CD8-positive, alpha-beta memory T cell (primary cell): Measurements from ENCODE around the gene AMPD2. TPM values are rescaled to one million over a fixed set of nuclear protein-coding genes. Genes with fewer than 3 reads are reported as not detected.
"Not testable (repeated sequence)": the region's sequence is repeated elsewhere in the genome, so short reads cannot be mapped to it uniquely, and the experiment has no call there.

Experiments
- CTCF ChIA-PET: fragments of 350-600 bp; sonication (Branson Sonifier 250); formaldehyde crosslinking; loops from one replicate; lab custom pipeline; 2021; ENCODE audit warnings: antibody characterized with exemption; lab: Charles Lee
- POLR2A ChIA-PET: fragments of 350-600 bp; sonication (Branson Sonifier 250); formaldehyde crosslinking; loops from one replicate; lab custom pipeline; 2021; ENCODE audit warnings: antibody characterized with exemption; lab: Charles Lee
- DNase-seq, 5 donors: peaks; one replicate each; pipeline versions ENCODE4 v3.0.0 to v3.0.0-alpha.2; 2020 to 2022; ENCODE audit warnings: mixed read lengths in 1 of 5
- H3K27ac ChIP-seq: one replicate; pipeline ENCODE4 v1.7.0; 2013; ENCODE audit warnings: low read depth, mild to moderate bottlenecking, low read length, moderate library complexity
- H3K27me3 ChIP-seq: 2 replicates; pipeline ENCODE4 v1.7.0; 2013; ENCODE audit warnings: low read length, mild to moderate bottlenecking; ENCODE audit not compliant: insufficient read depth, poor library complexity, severe bottlenecking
- H3K36me3 ChIP-seq: 2 replicates; pipeline ENCODE4 v1.7.0; 2013; ENCODE audit warnings: mild to moderate bottlenecking, low read length, moderate library complexity; ENCODE audit not compliant: insufficient read depth
- H3K4me1 ChIP-seq: 2 replicates; pipeline ENCODE4 v1.7.0; 2013; ENCODE audit warnings: mild to moderate bottlenecking, low read length, moderate library complexity; ENCODE audit not compliant: insufficient read depth
- H3K4me3 ChIP-seq: 2 replicates; pipeline ENCODE4 v1.7.0; 2013; ENCODE audit warnings: mild to moderate bottlenecking, low read length
- H3K9me3 ChIP-seq: 2 replicates; pipeline ENCODE4 v1.7.0; 2013; ENCODE audit warnings: mild to moderate bottlenecking, low read length
- H3K27ac Mint-ChIP-seq, 8 donors: one replicate each; pipeline ENCODE4 v1.8.0; 2020 to 2021; ENCODE audit warnings: mixed read lengths in 8 of 8, mild to moderate bottlenecking in 6 of 8, inconsistent platforms in 3 of 8, moderate library complexity in 3 of 8
- H3K27me3 Mint-ChIP-seq, 2 donors: one replicate each; pipeline ENCODE4 v1.8.0; 2020 to 2021; ENCODE audit warnings: mixed read lengths in 2 of 2, mild to moderate bottlenecking in 1 of 2, moderate library complexity in 1 of 2
- H3K36me3 Mint-ChIP-seq, 3 donors: one replicate each; pipeline ENCODE4 v1.8.0; 2020 to 2021; ENCODE audit warnings: mixed read lengths in 3 of 3, inconsistent platforms in 1 of 3, mild to moderate bottlenecking in 1 of 3
- H3K4me1 Mint-ChIP-seq, 3 donors: one replicate each; pipeline ENCODE4 v1.8.0; 2020 to 2021; ENCODE audit warnings: mixed read lengths in 3 of 3, inconsistent platforms in 1 of 3, mild to moderate bottlenecking in 1 of 3
- H3K4me3 Mint-ChIP-seq, 7 donors: one replicate each; pipeline ENCODE4 v1.8.0; 2020 to 2021; ENCODE audit warnings: mixed read lengths in 7 of 7, mild to moderate bottlenecking in 6 of 7, moderate library complexity in 4 of 7, inconsistent platforms in 2 of 7
- H3K9me3 Mint-ChIP-seq, 5 donors: one replicate each; pipeline ENCODE4 v1.8.0; 2020 to 2022; ENCODE audit warnings: mixed read lengths in 5 of 5, mild to moderate bottlenecking in 3 of 5, moderate library complexity in 2 of 5, inconsistent platforms in 1 of 5
- polyA plus RNA-seq: library from polyadenylated mRNA; unstranded; fragments of 300-500 nt; fragmentation: Illumina TruSeq; gene quantifications from one replicate; pipeline ENCODE4 v1.2.3, GENCODE V29; 2021
- total RNA-seq, 2 experiments: library from RNA; stranded (reverse); gene quantifications; one replicate each; pipeline ENCODE4 v1.2.3, GENCODE V29; 2021

Gene AMPD2
- total and polyA plus RNA-seq, 3 experiments from 2014 or later, result 36.0 to 91.1 (median 69.1) TPM

DNA sequence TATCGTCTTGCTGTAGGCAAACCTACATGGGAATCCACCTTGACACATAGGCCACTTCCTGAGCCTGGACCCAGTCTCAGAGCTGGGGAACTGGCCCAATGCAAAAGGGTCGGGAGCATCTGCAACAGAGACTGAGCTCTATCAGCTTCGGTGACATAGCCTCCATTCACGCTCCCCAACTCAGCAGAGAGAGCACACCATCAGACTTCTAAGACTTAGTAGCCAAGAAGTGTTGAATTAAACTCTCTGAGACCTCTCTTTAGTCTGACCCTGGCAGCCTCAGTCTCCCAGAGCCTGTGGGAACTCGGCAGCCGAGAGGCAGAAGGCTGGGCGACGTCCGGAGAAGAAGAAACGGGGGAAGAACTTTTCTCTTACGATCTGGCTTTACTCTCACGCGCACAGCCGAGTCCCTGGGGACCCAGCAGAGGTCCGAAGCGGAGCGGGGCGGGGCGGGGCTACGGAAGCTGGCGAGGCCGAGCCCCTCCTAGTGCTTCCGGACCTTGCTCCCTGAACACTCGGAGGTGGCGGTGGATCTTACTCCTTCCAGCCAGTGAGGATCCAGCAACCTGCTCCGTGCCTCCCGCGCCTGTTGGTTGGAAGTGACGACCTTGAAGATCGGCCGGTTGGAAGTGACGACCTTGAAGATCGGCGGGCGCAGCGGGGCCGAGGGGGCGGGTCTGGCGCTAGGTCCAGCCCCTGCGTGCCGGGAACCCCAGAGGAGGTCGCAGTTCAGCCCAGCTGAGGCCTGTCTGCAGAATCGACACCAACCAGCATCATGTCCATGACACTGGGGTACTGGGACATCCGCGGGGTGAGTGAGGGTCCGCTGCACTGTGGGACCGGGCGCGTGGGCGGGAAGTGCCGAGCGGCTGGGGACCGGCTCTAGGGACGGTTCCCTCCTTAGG lies 36.2 kb downstream of the AMPD2 start, which contains the start of gene GSTM4:
GSTM4 (plus strand) TSS at position 485 of the 905 bp plus-strand sequence; CDS start at position 776, 291 bp downstream.
- ChIA-PET CTCF (interaction anchor here (1.2 to 2.5 kb wide), 3 partner anchors 15 to 329 kb away, joined by 3 to 19 read pairs (median 3); partner anchors contain the start of gene AHCYL1), POLR2A (no interaction called here)
- H3K4me3 Mint-ChIP-seq, result peak within 1 kb of the TSS; percentile 87 to 97 (median 93)
- peak within 1 kb of the TSS; percentile 38 to 94 (median 90) for H3K27ac Mint-ChIP-seq
- H3K27me3 Mint-ChIP-seq, result peaks cover 9 to 20% of the 10 kb centered on the region in 2 donors
- peaks cover 12 to 18% (median 14%) of the 10 kb centered on the region in 3 donors for H3K4me1 Mint-ChIP-seq
- no peaks in the 10 kb centered on the region for H3K27me3 ChIP-seq
- H3K9me3 ChIP-seq, result no peaks in the 10 kb centered on the region
- H3K9me3 Mint-ChIP-seq, result no peaks in the 10 kb centered on the region
- H3K36me3 ChIP-seq, result no peaks in the 10 kb centered on the region
- peaks cover 8% of the 10 kb centered on the region for H3K4me1 ChIP-seq
- H3K27ac ChIP-seq, result peak within 1 kb of the TSS; percentile 61
- peaks cover 0 to 4% (median 0%) of the 10 kb centered on the region in 3 donors for H3K36me3 Mint-ChIP-seq
- peak; percentile 36 to 65 (median 48) for DNase-seq
- peak within 1 kb of the TSS; percentile 72 for H3K4me3 ChIP-seq

DNA sequence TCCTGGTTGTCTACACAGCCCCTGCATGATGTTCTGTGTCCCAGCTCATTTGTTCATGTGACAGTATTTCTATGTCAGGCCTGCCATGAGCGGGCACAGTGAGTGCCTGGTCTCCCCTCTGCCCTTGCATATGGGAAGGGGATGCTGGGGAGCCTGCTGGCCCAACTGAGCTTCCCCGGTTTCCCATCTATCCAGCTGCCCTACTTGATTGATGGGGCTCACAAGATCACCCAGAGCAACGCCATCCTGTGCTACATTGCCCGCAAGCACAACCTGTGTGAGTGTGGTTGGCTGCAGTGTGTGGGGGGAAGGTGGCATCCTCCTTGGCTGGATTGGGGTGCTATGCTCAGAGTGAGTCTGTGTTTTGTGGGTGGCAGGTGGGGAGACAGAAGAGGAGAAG lies 37.8 kb downstream of the AMPD2 start:
- peaks cover 7 to 13% of the 10 kb centered on the region in 2 donors for H3K27me3 Mint-ChIP-seq
- H3K4me1 Mint-ChIP-seq, result peaks cover 12 to 18% (median 14%) of the 10 kb centered on the region in 3 donors
- H3K9me3 Mint-ChIP-seq, result no peaks in the 10 kb centered on the region
- H3K4me3 ChIP-seq, result no peak overlapping the region
- H3K36me3 Mint-ChIP-seq, result peaks cover 0 to 4% (median 0%) of the 10 kb centered on the region in 3 donors
- H3K27ac Mint-ChIP-seq, result no peak overlapping the region
- no peaks in the 10 kb centered on the region for H3K27me3 ChIP-seq
- CTCF ChIA-PET, result interaction anchor here (0.9 to 2.5 kb wide), 2 partner anchors 17 to 47 kb away, joined by 3 to 19 read pairs; no protein-coding TSS in a partner anchor
- no peaks in the 10 kb centered on the region for H3K9me3 ChIP-seq
- H3K4me1 ChIP-seq, result peaks cover 8% of the 10 kb centered on the region
- H3K36me3 ChIP-seq, result no peaks in the 10 kb centered on the region
- no peak for DNase-seq
- no peak overlapping the region for H3K27ac ChIP-seq
- H3K4me3 Mint-ChIP-seq, result peak overlapping the region; percentile 4 to 97 (median 72)
- POLR2A ChIA-PET, result no interaction called here

- no peak overlapping the region for H3K4me3 ChIP-seq
- H3K27ac Mint-ChIP-seq, result no peak overlapping the region
- H3K36me3 Mint-ChIP-seq, result peaks cover 0 to 4% (median 0%) of the 10 kb centered on the region in 3 donors
- H3K4me1 ChIP-seq, result peaks cover 8% of the 10 kb centered on the region
- ChIA-PET POLR2A (no interaction called here), CTCF (interaction anchor here (0.9 to 1.3 kb wide), 2 partner anchors 18 to 47 kb away, joined by 3 to 7 read pairs; no protein-coding TSS in a partner anchor)
- H3K27me3 ChIP-seq, result no peaks in the 10 kb centered on the region
- peaks cover 12 to 18% (median 14%) of the 10 kb centered on the region in 3 donors for H3K4me1 Mint-ChIP-seq
- H3K9me3 ChIP-seq, result no peaks in the 10 kb centered on the region
- no peak for DNase-seq
- H3K9me3 Mint-ChIP-seq, result no peaks in the 10 kb centered on the region
- no peaks in the 10 kb centered on the region for H3K36me3 ChIP-seq
- peak overlapping the region in 6 of 7 donors; percentile 4 to 78 (median 41) for H3K4me3 Mint-ChIP-seq
- peaks cover 7 to 10% of the 10 kb centered on the region in 2 donors for H3K27me3 Mint-ChIP-seq
- H3K27ac ChIP-seq, result no peak overlapping the region
These were observed 38.3 kb downstream of the AMPD2 start for GRCh38 chr1:109657970-109658369.

DNA sequence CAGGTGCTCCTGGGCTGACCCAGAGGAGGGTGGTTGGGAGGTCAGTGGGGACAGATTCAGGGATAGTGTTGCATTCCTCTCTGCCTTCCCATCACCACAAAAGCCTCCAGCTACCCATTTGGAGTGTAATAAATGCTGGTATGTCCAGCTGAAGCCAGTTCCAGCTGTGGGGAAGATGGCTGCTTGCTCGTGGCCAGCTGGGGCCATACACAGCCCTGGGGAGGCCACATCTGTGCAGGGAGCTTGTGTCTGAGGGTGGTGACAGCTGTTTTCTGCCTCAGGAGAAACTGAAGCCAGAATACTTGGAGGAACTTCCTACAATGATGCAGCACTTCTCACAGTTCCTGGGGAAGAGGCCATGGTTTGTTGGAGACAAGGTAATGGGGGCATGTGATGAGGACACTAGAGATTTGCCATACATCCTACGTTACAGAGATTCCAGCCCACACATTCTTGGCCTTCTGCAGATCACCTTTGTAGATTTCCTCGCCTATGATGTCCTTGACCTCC lies 39.0 kb downstream of the AMPD2 start:
- peaks cover 0 to 4% (median 0%) of the 10 kb centered on the region in 3 donors for H3K36me3 Mint-ChIP-seq
- Histone ChIP-seq H3K36me3 (no peaks in the 10 kb centered on the region), H3K4me3 (no peak overlapping the region), H3K27ac (no peak overlapping the region), H3K27me3 (no peaks in the 10 kb centered on the region), H3K4me1 (peaks cover 8% of the 10 kb centered on the region), H3K9me3 (no peaks in the 10 kb centered on the region)
- H3K4me1 Mint-ChIP-seq, result peaks cover 12 to 18% (median 14%) of the 10 kb centered on the region in 3 donors
- peak overlapping the region in 2 of 7 donors; percentile 8 to 78 for H3K4me3 Mint-ChIP-seq
- H3K27me3 Mint-ChIP-seq, result peaks cover 3 to 4% of the 10 kb centered on the region in 2 donors
- ChIA-PET CTCF (interaction anchor here (0.9 to 1.3 kb wide), 3 partner anchors 18 to 326 kb away, joined by 3 to 7 read pairs (median 3); partner anchors contain the start of gene AHCYL1), POLR2A (no interaction called here)
- H3K27ac Mint-ChIP-seq, result peak overlapping the region in 1 of 8 donors; percentile 23
- DNase-seq, result no peak
- H3K9me3 Mint-ChIP-seq, result no peaks in the 10 kb centered on the region

GRCh38 chr1:109659145-109659544 lies 39.5 kb downstream of the AMPD2 start:
- Mint-ChIP-seq H3K27me3 (peaks cover 2 to 3% of the 10 kb centered on the region in 2 donors), H3K27ac (peak overlapping the region in 1 of 8 donors; percentile 27), H3K36me3 (peaks cover 0 to 4% (median 0%) of the 10 kb centered on the region in 3 donors), H3K4me1 (peaks cover 12 to 18% (median 14%) of the 10 kb centered on the region in 3 donors), H3K9me3 (no peaks in the 10 kb centered on the region), H3K4me3 (peak overlapping the region in 1 of 7 donors; percentile 78)
- no peaks in the 10 kb centered on the region for H3K9me3 ChIP-seq
- peaks cover 8% of the 10 kb centered on the region for H3K4me1 ChIP-seq
- DNase-seq, result no peak
- POLR2A ChIA-PET, result no interaction called here
- no peak overlapping the region for H3K4me3 ChIP-seq
- CTCF ChIA-PET, result interaction anchor here (1.2 to 1.3 kb wide), 2 partner anchors 19 to 325 kb away, joined by 3 to 7 read pairs; partner anchors contain the start of gene AHCYL1
- no peaks in the 10 kb centered on the region for H3K36me3 ChIP-seq
- no peak overlapping the region for H3K27ac ChIP-seq
- no peaks in the 10 kb centered on the region for H3K27me3 ChIP-seq

GRCh38 chr1:109659997-109660690 lies 40.5 kb downstream of the AMPD2 start:
- H3K4me1 ChIP-seq, result peaks cover 6% of the 10 kb centered on the region
- no peaks in the 10 kb centered on the region for H3K27me3 ChIP-seq
- CTCF ChIA-PET, result interaction anchor here (1.2 to 1.3 kb wide), 2 partner anchors 20 to 324 kb away, joined by 3 read pairs; partner anchors contain the start of gene AHCYL1
- H3K4me3 ChIP-seq, result no peak overlapping the region
- POLR2A ChIA-PET, result no interaction called here
- Mint-ChIP-seq H3K9me3 (no peaks in the 10 kb centered on the region), H3K36me3 (peaks cover 0 to 4% (median 0%) of the 10 kb centered on the region in 3 donors), H3K4me1 (peaks cover 8 to 14% (median 11%) of the 10 kb centered on the region in 3 donors), H3K27me3 (peaks cover 0 to 3% of the 10 kb centered on the region in 2 donors), H3K27ac (peak overlapping the region in 2 of 8 donors; percentile 3 to 66), H3K4me3 (peak overlapping the region in 1 of 7 donors; percentile 37)
- no peak for DNase-seq
- no peaks in the 10 kb centered on the region for H3K9me3 ChIP-seq
- H3K36me3 ChIP-seq, result no peaks in the 10 kb centered on the region
- H3K27ac ChIP-seq, result no peak overlapping the region

DNA sequence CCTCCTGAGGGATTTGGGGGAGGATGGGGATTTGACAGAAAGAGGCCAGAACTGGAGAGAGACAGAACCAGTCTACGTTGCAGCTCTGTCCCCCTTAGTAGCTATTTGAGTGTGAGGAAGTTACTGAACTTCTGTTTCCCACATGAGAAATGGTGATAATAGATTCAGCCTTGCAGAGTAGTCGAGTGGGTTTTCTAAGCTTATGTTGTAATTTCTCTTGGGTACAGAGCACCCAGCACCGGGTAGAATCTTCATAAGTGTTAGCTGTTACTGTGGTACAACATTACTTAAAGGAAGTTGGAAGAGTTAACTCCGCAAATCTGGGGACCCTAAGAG lies 41.0 kb downstream of the AMPD2 start:
- H3K4me3 ChIP-seq, DNase-seq, H3K9me3 Mint-ChIP-seq, H3K27ac Mint-ChIP-seq, H3K4me1 ChIP-seq, POLR2A ChIA-PET, H3K27me3 ChIP-seq, H3K27ac ChIP-seq, H3K36me3 Mint-ChIP-seq, H3K36me3 ChIP-seq, H3K9me3 ChIP-seq, H3K27me3 Mint-ChIP-seq: not testable (repeated sequence)
- peak overlapping the region in 1 of 7 donors; percentile 37 for H3K4me3 Mint-ChIP-seq
- CTCF ChIA-PET, result interaction anchor here (1.0 to 1.3 kb wide), 2 partner anchors 11 to 21 kb away, joined by 3 read pairs; no protein-coding TSS in a partner anchor
- H3K4me1 Mint-ChIP-seq, result peaks cover 2 to 11% (median 7%) of the 10 kb centered on the region in 3 donors
